ENCODE measurements around the gene SPTAN1.
A peak's percentile ranks its signal among the peaks of the same experiment; 100 is the strongest.
"Not testable (repeated sequence)": the region's sequence is repeated elsewhere in the genome, so short reads cannot be mapped to it uniquely, and the experiment has no call there.

SPTAN1 gene

GRCh38 chr9:128634111-128634510, 81.7 kb downstream of the SPTAN1 start:
- no peak for DNase-seq

GRCh38 chr9:128634651-128635262, 82.4 kb downstream of the SPTAN1 start:
- DNase-seq = no peak

GRCh38 chr9:128635266-128636023, 83.1 kb downstream of the SPTAN1 start:
- DNase-seq = no peak

- no peak for DNase-seq
Observed at GRCh38 chr9:128636024-128636390, 83.6 kb downstream of the SPTAN1 start.

- no peak for DNase-seq
Observed at GRCh38 chr9:128636556-128637530, 84.5 kb downstream of the SPTAN1 start.

- DNase-seq = no peak
Observed at GRCh38 chr9:128637656-128638055, 85.3 kb downstream of the SPTAN1 start.

GRCh38 chr9:128638580-128638979, 86.2 kb downstream of the SPTAN1 start:
- DNase-seq = no peak

GRCh38 chr9:128640603-128641002, 88.2 kb downstream of the SPTAN1 start:
- DNase-seq = no peak

GRCh38 chr9:128642675-128643245, 90.4 kb downstream of the SPTAN1 start:
- DNase-seq = no peak

- no peak for DNase-seq
Observed at GRCh38 chr9:128643519-128644300, 91.3 kb downstream of the SPTAN1 start.

GRCh38 chr9:128648206-128648605, 95.8 kb downstream of the SPTAN1 start:
- not testable (repeated sequence) for DNase-seq

GRCh38 chr9:128651798-128652197, 99.4 kb downstream of the SPTAN1 start:
- DNase-seq = no peak

- no peak for DNase-seq
Observed at GRCh38 chr9:128653908-128654307, 101.5 kb downstream of the SPTAN1 start.

GRCh38 chr9:128654481-128654880, 102.1 kb downstream of the SPTAN1 start:
- DNase-seq = no peak

- peak; percentile 10 for DNase-seq
Observed at GRCh38 chr9:128656416-128657343, 104.3 kb downstream of the SPTAN1 start, which contains the start of gene DYNC2I2. Gene DYNC2I2, minus strand, starts transcription at chr9:128656847. Its CDS starts 121 bp downstream, at chr9:128656726.

GRCh38 chr9:128657344-128657704, 104.9 kb downstream of the SPTAN1 start:
- no peak for DNase-seq

GRCh38 chr9:128657796-128658195, 105.4 kb downstream of the SPTAN1 start:
- DNase-seq = no peak

- DNase-seq = not testable (repeated sequence)
Observed at GRCh38 chr9:128666481-128666941, 114.1 kb downstream of the SPTAN1 start.

- no peak for DNase-seq
Observed at GRCh38 chr9:128669786-128670185, 117.4 kb downstream of the SPTAN1 start.

GRCh38 chr9:128675382-128675781, 123.0 kb downstream of the SPTAN1 start:
- no peak for DNase-seq

- DNase-seq = no peak
Observed at GRCh38 chr9:128677794-128678193, 125.4 kb downstream of the SPTAN1 start.

All from SIG-M5 (cell line).